NT2/D1 (cell line): Measurements from ENCODE around the gene WNT3A.

ENCODE experiments used
- DNase-seq: peaks from one replicate; pipeline ENCODE4 v3.0.0-alpha.2; 2011; ENCODE audit warnings: low read depth, low spot score
- H3K27me3 ChIP-seq: 2 replicates; pipeline ENCODE4 v1.6.0; 2011; ENCODE audit warnings: mild to moderate bottlenecking; ENCODE audit not compliant: insufficient read length, insufficient read depth
- H3K36me3 ChIP-seq: 2 replicates; pipeline ENCODE4 v1.6.1; 2011; ENCODE audit warnings: mild to moderate bottlenecking, low read length, mixed read lengths; ENCODE audit not compliant: insufficient read depth, insufficient read length
- H3K4me1 ChIP-seq: 2 replicates; pipeline ENCODE4 v1.5.1; 2011; ENCODE audit not compliant: insufficient read depth, insufficient read length
- H3K4me3 ChIP-seq: 2 replicates; pipeline ENCODE4 v1.5.1; 2011; ENCODE audit warnings: low read depth; ENCODE audit not compliant: insufficient read length
- H3K9ac ChIP-seq: 2 replicates; pipeline ENCODE4 v1.6.0; 2011; ENCODE audit warnings: low read depth; ENCODE audit not compliant: insufficient read length
- H3K9me3 ChIP-seq: 2 replicates; pipeline ENCODE4 v1.5.1; 2011; ENCODE audit warnings: mild to moderate bottlenecking, low read length; ENCODE audit not compliant: insufficient read depth
- SUZ12 ChIP-seq: IDR thresholded peaks from 2 replicates; pipeline ENCODE4 v1.6.1; 2011; ENCODE audit not compliant: insufficient read length, insufficient read depth; ENCODE audit errors: extremely low read depth
- YY1 ChIP-seq: IDR thresholded peaks from 2 replicates; pipeline ENCODE4 v1.6.1; 2011; ENCODE audit not compliant: insufficient read length, insufficient read depth
- ZNF274 ChIP-seq: IDR thresholded peaks from 2 replicates; pipeline ENCODE4 v1.6.1; 2011; ENCODE audit warnings: mild to moderate bottlenecking, low read depth, low read length

Gene WNT3A

DNA sequence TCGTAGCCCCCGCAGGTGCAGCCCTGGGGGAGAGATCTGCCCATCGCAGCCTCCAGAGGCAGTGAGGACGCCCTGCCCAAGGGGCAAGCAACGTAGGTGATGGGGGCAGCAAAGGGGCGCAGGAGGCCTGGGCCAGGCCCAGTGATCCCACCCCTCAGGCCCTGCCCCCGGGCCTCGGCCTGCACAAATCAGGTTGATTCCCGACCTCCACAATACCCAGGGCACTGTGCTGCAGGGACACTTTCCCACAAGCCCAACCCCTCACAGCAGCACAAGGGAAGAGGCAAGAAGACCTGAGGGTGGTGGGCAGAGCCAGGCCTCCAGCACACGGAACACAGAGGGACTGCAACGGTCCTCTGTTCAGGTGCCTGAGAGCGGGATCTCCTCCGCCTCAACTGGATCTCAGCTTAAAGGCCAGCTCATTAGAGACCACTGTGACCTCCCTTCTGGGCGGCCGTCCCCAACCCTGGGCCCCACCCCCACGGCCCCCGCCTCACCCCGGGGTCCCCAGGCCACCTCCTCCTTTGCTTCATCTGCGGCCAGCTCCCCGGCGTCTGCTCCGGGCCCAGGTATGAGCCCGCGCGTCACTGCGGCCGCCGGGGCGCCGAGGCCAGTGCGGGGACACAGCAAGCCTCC is 74.9 kb downstream of the WNT3A start:
- peaks cover 22% of the 10 kb centered on the region for H3K4me1 ChIP-seq
- no peaks in the 10 kb centered on the region for H3K27me3 ChIP-seq
- H3K4me3 ChIP-seq = peak overlapping the region; percentile 96
- H3K36me3 ChIP-seq = peaks cover 31% of the 10 kb centered on the region
- H3K9ac ChIP-seq = peak overlapping the region; percentile 91
- no peak for DNase-seq
- H3K9me3 ChIP-seq = no peaks in the 10 kb centered on the region
- TF ChIP-seq YY1 (no peak), ZNF274 (no peak), SUZ12 (no peak)

DNA sequence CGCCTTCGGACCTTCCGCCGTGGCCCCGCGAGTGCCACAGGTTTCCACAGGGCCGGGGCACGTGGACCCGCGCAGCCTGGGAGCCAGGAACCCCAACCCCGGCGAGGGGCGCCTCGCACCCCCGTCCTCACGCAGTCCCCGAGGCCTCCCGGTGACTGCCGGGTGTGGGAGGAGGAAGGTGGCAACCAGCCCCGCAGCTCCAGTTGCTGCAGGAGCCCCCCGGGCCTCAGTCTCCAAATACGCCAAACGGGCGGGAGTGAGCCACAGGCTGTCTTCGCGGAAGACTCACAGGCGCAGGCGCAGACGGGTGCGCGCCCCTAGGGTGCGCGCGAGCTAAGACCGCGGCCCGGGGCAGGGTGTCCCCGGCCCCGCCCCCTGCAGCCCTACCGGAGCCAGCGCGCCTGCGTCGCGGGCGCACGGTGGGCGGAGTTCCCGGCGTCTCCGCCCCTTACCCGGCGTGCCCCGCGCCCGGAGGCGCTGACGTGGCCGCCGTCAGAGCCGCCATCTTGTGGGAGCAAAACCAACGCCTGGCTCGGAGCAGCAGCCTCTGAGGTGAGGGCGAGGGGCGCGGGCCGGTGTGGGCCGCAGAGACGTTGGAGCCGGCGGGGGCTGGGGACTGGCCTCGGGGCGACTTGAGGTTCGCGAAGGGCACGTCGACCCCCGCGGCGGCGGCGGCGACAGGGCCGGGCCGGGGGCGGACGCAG is 75.6 kb downstream of the WNT3A start, which contains the start of gene ARF1:
Gene ARF1 (plus strand): TSS at position 495 of the 704 bp plus-strand sequence. CDS start 14,407 bp downstream, outside the sequence.
- Histone ChIP-seq H3K4me3 (peak within 1 kb of the TSS; percentile 96), H3K27me3 (no peaks in the 10 kb centered on the region), H3K36me3 (peaks cover 35% of the 10 kb centered on the region), H3K9ac (peak within 1 kb of the TSS; percentile 99), H3K9me3 (no peaks in the 10 kb centered on the region), H3K4me1 (peaks cover 22% of the 10 kb centered on the region)
- peak; percentile 94 for DNase-seq
- no peak for TF ChIP-seq ZNF274
- no peak for TF ChIP-seq SUZ12
- TF ChIP-seq YY1 = peak; percentile 76

DNA sequence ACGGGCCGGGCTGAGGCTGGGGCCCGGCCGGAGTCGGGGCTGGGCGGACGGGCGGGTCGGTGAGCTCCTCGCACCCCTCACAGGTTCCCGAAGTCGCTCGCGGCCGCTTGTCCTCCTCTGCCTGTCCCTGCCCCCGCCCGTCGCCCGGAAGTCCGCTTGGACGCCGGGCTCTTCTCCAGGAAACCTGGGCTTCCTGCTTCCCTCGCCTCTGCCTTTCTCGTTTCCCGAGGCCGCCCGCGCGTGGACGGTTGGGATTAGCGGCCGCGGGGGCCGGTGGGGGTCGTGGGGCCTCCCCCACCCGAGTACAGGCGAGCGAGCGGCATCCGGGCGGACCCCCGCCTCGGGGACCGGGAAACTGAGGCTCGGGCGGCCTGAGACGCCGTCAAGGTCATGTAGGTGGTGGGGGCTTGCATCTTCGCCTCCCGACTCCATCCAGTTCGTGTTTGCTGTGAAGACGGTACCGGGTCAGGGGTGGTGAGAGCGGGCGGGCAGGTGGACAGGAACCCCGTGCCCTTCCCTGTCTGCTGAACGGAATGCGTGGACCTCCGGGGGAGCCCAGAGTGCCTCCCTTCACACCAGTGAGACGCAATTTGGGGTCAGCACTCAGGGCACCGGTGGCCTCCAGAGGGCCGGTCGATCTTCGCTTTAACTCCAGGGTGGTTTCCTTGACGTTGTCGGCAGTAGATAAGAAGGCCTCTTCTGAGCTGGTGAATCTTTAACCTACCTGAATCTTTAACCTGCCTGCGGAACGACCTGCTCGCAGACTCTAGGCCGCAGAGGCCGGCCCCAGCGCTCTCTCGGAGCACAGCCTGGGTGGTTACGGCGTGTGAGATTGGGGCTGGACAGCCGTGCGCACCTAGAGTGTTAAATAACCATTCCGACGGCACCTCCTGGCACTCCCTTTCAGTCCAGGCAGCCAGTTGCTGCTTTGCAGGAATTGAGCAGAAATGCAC is 76.4 kb downstream of the WNT3A start:
- TF ChIP-seq SUZ12 = no peak
- TF ChIP-seq YY1 = no peak
- no peak for TF ChIP-seq ZNF274
- DNase-seq = no peak
- no peaks in the 10 kb centered on the region for H3K9me3 ChIP-seq
- peak overlapping the region; percentile 96 for H3K4me3 ChIP-seq
- no peaks in the 10 kb centered on the region for H3K27me3 ChIP-seq
- peak overlapping the region; percentile 99 for H3K9ac ChIP-seq
- H3K4me1 ChIP-seq = peaks cover 25% of the 10 kb centered on the region
- peaks cover 41% of the 10 kb centered on the region for H3K36me3 ChIP-seq

DNA sequence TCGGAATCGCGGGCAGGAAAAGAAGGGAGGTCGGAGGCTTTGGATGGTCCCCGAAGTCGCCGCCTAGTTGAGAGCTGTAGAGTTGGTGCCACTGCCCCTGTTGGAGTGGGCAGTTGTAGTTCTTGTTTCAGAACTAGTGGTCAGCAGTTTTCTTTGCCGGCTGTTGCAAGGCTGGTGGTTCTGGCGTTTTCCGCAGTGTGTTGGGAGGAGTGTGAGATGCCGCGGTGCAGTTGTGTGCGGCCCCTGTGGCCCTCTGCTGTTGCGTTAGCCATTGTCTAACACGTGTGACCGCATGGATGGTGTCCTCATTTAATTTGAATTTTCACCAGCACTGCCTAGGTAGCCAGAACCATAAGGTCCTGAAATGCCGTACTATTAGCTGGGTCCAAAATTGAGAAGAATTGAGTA is 77.1 kb downstream of the WNT3A start:
- H3K36me3 ChIP-seq = peaks cover 48% of the 10 kb centered on the region
- H3K9ac ChIP-seq = peak overlapping the region; percentile 99
- TF ChIP-seq SUZ12 (no peak), ZNF274 (no peak)
- H3K9me3 ChIP-seq = no peaks in the 10 kb centered on the region
- DNase-seq = no peak
- peak overlapping the region; percentile 96 for H3K4me3 ChIP-seq
- no peaks in the 10 kb centered on the region for H3K27me3 ChIP-seq
- peaks cover 28% of the 10 kb centered on the region for H3K4me1 ChIP-seq

DNA sequence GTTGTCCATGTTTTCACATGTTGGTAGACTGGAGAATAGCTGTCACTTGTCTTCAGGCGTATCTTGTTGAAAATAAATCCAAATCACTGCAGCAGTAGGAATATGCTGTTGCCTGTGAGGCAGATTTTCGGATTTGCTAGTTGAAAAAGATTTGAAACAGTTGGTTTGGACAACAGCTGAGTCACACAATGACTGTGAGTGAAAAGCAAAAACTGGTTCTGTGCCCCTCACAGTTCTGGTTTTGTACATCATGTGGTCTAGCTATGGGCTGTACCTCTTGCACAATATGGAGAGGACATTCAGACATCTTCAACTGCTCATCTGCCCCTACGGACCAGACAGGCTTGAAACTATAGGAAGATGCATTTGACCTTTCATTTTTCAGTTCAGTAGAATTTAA is 77.5 kb downstream of the WNT3A start:
- no peak for DNase-seq
- Histone ChIP-seq H3K9me3 (no peaks in the 10 kb centered on the region), H3K4me1 (peaks cover 25% of the 10 kb centered on the region), H3K36me3 (peaks cover 52% of the 10 kb centered on the region), H3K9ac (peak overlapping the region; percentile 99), H3K4me3 (peak overlapping the region; percentile 96), H3K27me3 (no peaks in the 10 kb centered on the region)
- TF ChIP-seq YY1 = no peak
- no peak for TF ChIP-seq SUZ12
- no peak for TF ChIP-seq ZNF274

DNA sequence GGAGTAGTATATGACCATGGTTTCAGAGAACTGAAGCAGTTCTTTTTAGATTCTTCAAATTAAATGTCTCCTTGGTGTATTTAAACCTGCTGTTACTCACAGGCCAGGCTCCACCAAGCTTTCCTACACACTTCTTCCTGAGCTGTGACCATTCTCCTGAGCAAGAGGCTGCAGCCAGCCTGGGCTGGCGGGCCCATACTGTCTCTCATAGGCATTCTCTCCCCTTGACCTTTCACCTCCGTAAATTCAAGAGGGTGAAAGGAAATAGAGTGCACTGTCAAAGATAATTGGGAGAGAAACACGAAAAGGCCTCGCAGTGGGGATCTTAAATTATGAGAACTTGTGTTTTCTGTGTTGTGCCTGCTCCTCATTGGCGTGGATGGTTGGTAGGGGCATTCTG is 78.0 kb downstream of the WNT3A start:
- TF ChIP-seq ZNF274 = no peak
- TF ChIP-seq YY1 = no peak
- TF ChIP-seq SUZ12 = no peak
- no peak for DNase-seq
- no peaks in the 10 kb centered on the region for H3K27me3 ChIP-seq
- peak overlapping the region; percentile 99 for H3K9ac ChIP-seq
- peaks cover 21% of the 10 kb centered on the region for H3K4me1 ChIP-seq
- H3K4me3 ChIP-seq = no peak overlapping the region
- no peaks in the 10 kb centered on the region for H3K9me3 ChIP-seq
- H3K36me3 ChIP-seq = peaks cover 57% of the 10 kb centered on the region

DNA sequence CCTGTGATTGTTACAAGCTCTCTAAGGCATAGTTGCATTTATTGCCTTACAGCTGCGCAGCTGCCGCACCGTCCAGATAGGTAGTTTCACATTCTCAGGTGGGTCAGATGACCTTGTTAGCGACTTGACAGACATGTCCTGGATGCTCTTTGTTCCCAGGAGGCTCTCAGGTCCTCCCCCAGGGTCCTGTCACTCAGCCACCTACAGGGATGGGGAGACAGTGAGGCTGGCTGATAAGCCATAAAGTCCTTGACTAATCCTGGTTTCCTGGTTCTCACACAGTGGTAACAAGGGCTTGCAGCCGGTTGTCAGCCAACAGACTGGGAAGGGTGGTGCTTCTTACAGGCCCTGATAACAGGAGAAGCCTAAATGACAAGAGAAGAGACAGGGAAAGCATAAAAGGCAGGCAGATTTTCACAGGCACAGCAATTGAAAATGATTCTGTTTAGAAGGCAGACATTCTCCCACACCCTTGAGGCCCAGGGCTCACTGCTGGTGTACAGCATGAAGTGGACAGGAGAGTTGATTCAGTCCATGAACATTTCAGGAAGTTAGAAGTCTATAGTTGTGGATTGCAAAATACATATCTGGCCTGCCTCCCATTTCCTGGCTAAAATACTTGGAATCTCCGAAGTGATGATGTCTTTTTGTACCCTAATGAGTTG is 78.6 kb downstream of the WNT3A start:
- H3K9ac ChIP-seq = peak overlapping the region; percentile 45
- DNase-seq = no peak
- TF ChIP-seq ZNF274 = no peak
- no peak for TF ChIP-seq YY1
- TF ChIP-seq SUZ12 = no peak
- H3K4me3 ChIP-seq = no peak overlapping the region
- peaks cover 24% of the 10 kb centered on the region for H3K4me1 ChIP-seq
- H3K9me3 ChIP-seq = no peaks in the 10 kb centered on the region
- no peaks in the 10 kb centered on the region for H3K27me3 ChIP-seq
- H3K36me3 ChIP-seq = peaks cover 63% of the 10 kb centered on the region
